Endodermal cell (in vitro differentiated cells): ENCODE measurements around the gene KLK1. TPM values are rescaled to one million over a fixed set of nuclear protein-coding genes. Genes with fewer than 3 reads are reported as not detected.

ENCODE experiments used
- DNase-seq: peaks from one replicate; pipeline ENCODE4 v3.0.0-alpha.2; 2017
- H3K27ac ChIP-seq: 2 replicates; pipeline ENCODE4 v1.5.1; 2013; ENCODE audit warnings: mild to moderate bottlenecking, low read depth, low read length, moderate library complexity
- H3K27me3 ChIP-seq: 2 replicates; pipeline ENCODE4 v1.6.1; 2013; ENCODE audit warnings: mild to moderate bottlenecking, low read length, moderate library complexity; ENCODE audit not compliant: insufficient read depth, control insufficient read depth, poor library complexity, severe bottlenecking
- H3K36me3 ChIP-seq: 2 replicates; pipeline ENCODE4 v1.7.0; 2013; ENCODE audit warnings: mild to moderate bottlenecking, low read length, moderate library complexity; ENCODE audit not compliant: control insufficient read depth, insufficient read depth
- H3K4me1 ChIP-seq: one replicate; pipeline ENCODE4 v1.7.0; 2013; ENCODE audit warnings: low read length; ENCODE audit not compliant: control insufficient read depth, insufficient read depth
- H3K4me3 ChIP-seq: 2 replicates; pipeline ENCODE4 v1.5.1; 2013; ENCODE audit warnings: mild to moderate bottlenecking, low read length, moderate library complexity
- H3K9ac ChIP-seq: 2 replicates; pipeline ENCODE4 v1.6.1; 2013; ENCODE audit warnings: mild to moderate bottlenecking, low read length, moderate library complexity; ENCODE audit not compliant: poor library complexity, severe bottlenecking; ENCODE audit errors: extremely low read depth
- H3K9me3 ChIP-seq: 2 replicates; pipeline ENCODE4 v1.6.1; 2013; ENCODE audit warnings: mild to moderate bottlenecking, low read length, moderate library complexity; ENCODE audit not compliant: control insufficient read depth
- H3K27ac Mint-ChIP-seq: 2 replicates; pipeline ENCODE4 v1.8.0; 2020; ENCODE audit warnings: mixed read lengths
- H3K27me3 Mint-ChIP-seq: 2 replicates; pipeline ENCODE4 v1.8.0; 2021; ENCODE audit warnings: mild to moderate bottlenecking, mixed read lengths; ENCODE audit not compliant: insufficient read depth
- H3K36me3 Mint-ChIP-seq: 2 replicates; pipeline ENCODE4 v1.8.0; 2020; ENCODE audit warnings: low read depth, mixed read lengths
- H3K4me1 Mint-ChIP-seq: 2 replicates; pipeline ENCODE4 v1.8.0; 2020; ENCODE audit warnings: mixed read lengths
- H3K4me3 Mint-ChIP-seq: 2 replicates; pipeline ENCODE4 v1.8.0; 2020; ENCODE audit warnings: mild to moderate bottlenecking, moderate library complexity, mixed read lengths
- H3K9me3 Mint-ChIP-seq: 2 replicates; pipeline ENCODE4 v1.8.0; 2020; ENCODE audit warnings: mild to moderate bottlenecking, mixed read lengths
- CTCF ChIP-seq: fragments of 200-600 bp; sonication (generic); conservative IDR thresholded peaks from 2 replicates; pipeline ENCODE4 v1.5.0; 2021; ENCODE audit warnings: antibody characterized with exemption, mild to moderate bottlenecking
- WGBS, 2 experiments: methylation state at CpG; one replicate each; pipeline versions ENCODE4 v1.1.5 to v1.1.7; 2013; ENCODE audit warnings: missing lambda C conversion rate in 2 of 2, mixed read lengths in 1 of 2; ENCODE audit not compliant: insufficient coverage in 1 of 2, insufficient read length in 1 of 2; 5-methylcytosine and 5-hydroxymethylcytosine counted together
- total RNA-seq, 2 donors: library from RNA; stranded (reverse); fragmentation: NEBNext Ultra II Directional in 1 of 2; extraction: Animal tissue kit (Norgen Biotek cat#: 25700) in 1 of 2; gene quantifications; 2 replicates in 1 of 2; 3 replicates in 1 of 2; pipeline ENCODE4 v1.2.1, GENCODE V29; 2021

KLK1 gene
- total RNA-seq, 2 donors from 2014 or later = 0.75 to 0.82 TPM

GRCh38 chr19:50797429-50797780 lies 26.2 kb downstream of the KLK1 start:
- WGBS, 2 experiments = 92 to 98% methylated on average over 4 to 7 of the region's 7 CpGs
- Mint-ChIP-seq H3K27me3 (no peaks in the 10 kb centered on the region), H3K4me3 (no peak overlapping the region), H3K36me3 (peaks cover 40% of the 10 kb centered on the region), H3K27ac (no peak overlapping the region), H3K9me3 (no peaks in the 10 kb centered on the region), H3K4me1 (no peaks in the 10 kb centered on the region)
- Histone ChIP-seq H3K9ac (no peak overlapping the region), H3K4me1 (no peaks in the 10 kb centered on the region), H3K36me3 (peaks cover 60% of the 10 kb centered on the region), H3K4me3 (no peak overlapping the region), H3K27ac (no peak overlapping the region), H3K27me3 (no peaks in the 10 kb centered on the region), H3K9me3 (no peaks in the 10 kb centered on the region)
- TF ChIP-seq CTCF = no peak
- DNase-seq = no peak

- Histone ChIP-seq H3K27ac (no peak overlapping the region), H3K36me3 (peaks cover 55% of the 10 kb centered on the region), H3K4me1 (no peaks in the 10 kb centered on the region), H3K4me3 (no peak overlapping the region), H3K27me3 (no peaks in the 10 kb centered on the region), H3K9ac (no peak overlapping the region), H3K9me3 (no peaks in the 10 kb centered on the region)
- peaks cover 36% of the 10 kb centered on the region for H3K36me3 Mint-ChIP-seq
- no peak overlapping the region for H3K27ac Mint-ChIP-seq
- no peaks in the 10 kb centered on the region for H3K27me3 Mint-ChIP-seq
- DNase-seq = no peak
- no peak for TF ChIP-seq CTCF
- WGBS, 2 experiments = 90 to 94% methylated on average over 2 to 8 of the region's 8 CpGs
- no peaks in the 10 kb centered on the region for H3K9me3 Mint-ChIP-seq
- no peaks in the 10 kb centered on the region for H3K4me1 Mint-ChIP-seq
- H3K4me3 Mint-ChIP-seq = no peak overlapping the region
Observed at GRCh38 chr19:50796634-50797428, 26.8 kb downstream of the KLK1 start.

- no peaks in the 10 kb centered on the region for H3K27me3 Mint-ChIP-seq
- Histone ChIP-seq H3K4me1 (no peaks in the 10 kb centered on the region), H3K9me3 (no peaks in the 10 kb centered on the region), H3K27ac (no peak overlapping the region), H3K9ac (no peak overlapping the region), H3K36me3 (peaks cover 50% of the 10 kb centered on the region), H3K4me3 (no peak overlapping the region), H3K27me3 (no peaks in the 10 kb centered on the region)
- no peak overlapping the region for H3K27ac Mint-ChIP-seq
- H3K4me1 Mint-ChIP-seq = no peaks in the 10 kb centered on the region
- DNase-seq = peak; percentile 70
- peak; percentile 40 for TF ChIP-seq CTCF
- no peak overlapping the region for H3K4me3 Mint-ChIP-seq
- 91 to 100% methylated on average over 3 to 9 of the region's 9 CpGs for WGBS, 2 experiments
- peaks cover 33% of the 10 kb centered on the region for H3K36me3 Mint-ChIP-seq
- H3K9me3 Mint-ChIP-seq = no peaks in the 10 kb centered on the region
Observed at GRCh38 chr19:50796128-50796633, 27.4 kb downstream of the KLK1 start.
